ENCODE data around the gene MEIG1. TPM values are rescaled to one million over a fixed set of nuclear protein-coding genes. Genes with fewer than 3 reads are reported as not detected.

The MEIG1 gene
- total RNA-seq, 5 donors from 2014 or later (not counting 1 experiment from before 2014, with no cell fraction given) = not detected

- no peak overlapping the region for H3K4me3 Mint-ChIP-seq
- H3K36me3 Mint-ChIP-seq = peaks cover 82% of the 10 kb centered on the region
- DNase-seq (no peak), ATAC-seq (replicated peaks in 1 of 4) (no peak)
- Histone ChIP-seq H3K36me3 (ENCODE audit: control insufficient read depth in 2 of 2, extremely low read depth in 1 of 2, insufficient read depth in 1 of 2, low read length in 1 of 2) (peaks cover 13 to 83% of the 10 kb centered on the region in 2 donors), H3K27ac (ENCODE audit: low read length) (no peak overlapping the region), H3K4me3 (ENCODE audit: control insufficient read depth in 1 of 2, extremely low read depth in 1 of 2, low read length in 1 of 2) (no peak overlapping the region), H3K4me1 (ENCODE audit: control insufficient read depth in 1 of 2, extremely low read depth in 1 of 2, insufficient read depth in 2 of 2, low read length in 2 of 2) (no peaks in the 10 kb centered on the region), H3K27me3 (replicated peaks in 1 of 2; ENCODE audit: control insufficient read depth in 2 of 2, extremely low read depth in 1 of 2, insufficient read depth in 2 of 2, low read length in 1 of 2) (no peaks in the 10 kb centered on the region), H3K9me3 (no peaks in the 10 kb centered on the region)
- no peak overlapping the region for H3K27ac Mint-ChIP-seq
- WGBS (ENCODE audit: insufficient coverage) = 100% methylated on average over 3 of the region's 7 CpGs
- H3K4me1 Mint-ChIP-seq = no peaks in the 10 kb centered on the region
- CTCF ChIA-PET = no interaction called here
- H3K9me3 Mint-ChIP-seq = no peaks in the 10 kb centered on the region
- POLR2A ChIA-PET = no interaction called here
- no peaks in the 10 kb centered on the region for H3K27me3 Mint-ChIP-seq
Measured at GRCh38 chr10:14924013-14924412, 35.2 kb upstream of the MEIG1 start.

- H3K27me3 Mint-ChIP-seq = no peaks in the 10 kb centered on the region
- no CpG with 5 or more reads among the region's 2 CpGs for WGBS (ENCODE audit: insufficient coverage)
- no peak for DNase-seq
- ATAC-seq (replicated peaks in 1 of 4) = no peak
- H3K36me3 Mint-ChIP-seq = peaks cover 69% of the 10 kb centered on the region
- H3K36me3 ChIP-seq (ENCODE audit: control insufficient read depth in 2 of 2, extremely low read depth in 1 of 2, insufficient read depth in 1 of 2, low read length in 1 of 2) = peaks cover 18 to 76% of the 10 kb centered on the region in 2 donors
- no peak overlapping the region for H3K4me3 Mint-ChIP-seq
- no peaks in the 10 kb centered on the region for H3K4me1 ChIP-seq (ENCODE audit: control insufficient read depth in 1 of 2, extremely low read depth in 1 of 2, insufficient read depth in 2 of 2, low read length in 2 of 2)
- CTCF ChIA-PET = no interaction called here
- no peak overlapping the region for H3K27ac ChIP-seq (ENCODE audit: low read length)
- H3K27me3 ChIP-seq (replicated peaks in 1 of 2; ENCODE audit: control insufficient read depth in 2 of 2, extremely low read depth in 1 of 2, insufficient read depth in 2 of 2, low read length in 1 of 2) = no peaks in the 10 kb centered on the region
- no peaks in the 10 kb centered on the region for H3K9me3 Mint-ChIP-seq
- POLR2A ChIA-PET = no interaction called here
- no peak overlapping the region for H3K27ac Mint-ChIP-seq
- no peaks in the 10 kb centered on the region for H3K4me1 Mint-ChIP-seq
- no peak overlapping the region for H3K4me3 ChIP-seq (ENCODE audit: control insufficient read depth in 1 of 2, extremely low read depth in 1 of 2, low read length in 1 of 2)
- H3K9me3 ChIP-seq = no peaks in the 10 kb centered on the region
Measured at GRCh38 chr10:14925268-14925667, 33.9 kb upstream of the MEIG1 start.

GRCh38 chr10:14926061-14926470 is 33.1 kb upstream of the MEIG1 start:
- Mint-ChIP-seq H3K4me3 (no peak overlapping the region), H3K36me3 (peaks cover 65% of the 10 kb centered on the region), H3K9me3 (no peaks in the 10 kb centered on the region), H3K4me1 (no peaks in the 10 kb centered on the region), H3K27me3 (no peaks in the 10 kb centered on the region), H3K27ac (no peak overlapping the region)
- H3K4me1 ChIP-seq (ENCODE audit: control insufficient read depth in 1 of 2, extremely low read depth in 1 of 2, insufficient read depth in 2 of 2, low read length in 2 of 2) = no peaks in the 10 kb centered on the region
- ChIA-PET POLR2A (no interaction called here), CTCF (no interaction called here)
- DNase-seq (no peak), ATAC-seq (replicated peaks in 1 of 4) (no peak)
- H3K36me3 ChIP-seq (ENCODE audit: control insufficient read depth in 2 of 2, extremely low read depth in 1 of 2, insufficient read depth in 1 of 2, low read length in 1 of 2) = peaks cover 18 to 80% of the 10 kb centered on the region in 2 donors
- no peaks in the 10 kb centered on the region for H3K27me3 ChIP-seq (replicated peaks in 1 of 2; ENCODE audit: control insufficient read depth in 2 of 2, extremely low read depth in 1 of 2, insufficient read depth in 2 of 2, low read length in 1 of 2)
- 97% methylated on average over 5 of the region's 8 CpGs for WGBS (ENCODE audit: insufficient coverage)
- H3K9me3 ChIP-seq = no peaks in the 10 kb centered on the region
- H3K4me3 ChIP-seq (ENCODE audit: control insufficient read depth in 1 of 2, extremely low read depth in 1 of 2, low read length in 1 of 2) = no peak overlapping the region
- H3K27ac ChIP-seq (ENCODE audit: low read length) = no peak overlapping the region

- Histone ChIP-seq H3K27me3 (replicated peaks in 1 of 2; ENCODE audit: control insufficient read depth in 2 of 2, extremely low read depth in 1 of 2, insufficient read depth in 2 of 2, low read length in 1 of 2) (no peaks in the 10 kb centered on the region), H3K36me3 (ENCODE audit: control insufficient read depth in 2 of 2, extremely low read depth in 1 of 2, insufficient read depth in 1 of 2, low read length in 1 of 2) (peaks cover 18 to 80% of the 10 kb centered on the region in 2 donors), H3K4me3 (ENCODE audit: control insufficient read depth in 1 of 2, extremely low read depth in 1 of 2, low read length in 1 of 2) (no peak overlapping the region), H3K9me3 (no peaks in the 10 kb centered on the region), H3K4me1 (ENCODE audit: control insufficient read depth in 1 of 2, extremely low read depth in 1 of 2, insufficient read depth in 2 of 2, low read length in 2 of 2) (no peaks in the 10 kb centered on the region), H3K27ac (ENCODE audit: low read length) (no peak overlapping the region)
- no peaks in the 10 kb centered on the region for H3K9me3 Mint-ChIP-seq
- 94% methylated on average over 10 of the region's 13 CpGs for WGBS (ENCODE audit: insufficient coverage)
- H3K4me3 Mint-ChIP-seq = no peak overlapping the region
- H3K36me3 Mint-ChIP-seq = peaks cover 63% of the 10 kb centered on the region
- no peaks in the 10 kb centered on the region for H3K27me3 Mint-ChIP-seq
- CTCF ChIA-PET = interaction anchor here (0.6 to 0.8 kb wide), 2 partner anchors 74 to 432 kb away, joined by 3 to 4 read pairs; no protein-coding TSS in a partner anchor
- no peaks in the 10 kb centered on the region for H3K4me1 Mint-ChIP-seq
- H3K27ac Mint-ChIP-seq = no peak overlapping the region
- ATAC-seq (replicated peaks in 1 of 4) (no peak), DNase-seq (no peak)
- POLR2A ChIA-PET = interaction anchor here in 1 of 2 donors (0.6 kb wide), 1 partner anchor 22 kb away, joined by 3 read pairs; no protein-coding TSS in a partner anchor
Measured at GRCh38 chr10:14926722-14927416, 32.3 kb upstream of the MEIG1 start.

GRCh38 chr10:14930610-14931009 is 28.6 kb upstream of the MEIG1 start:
- Mint-ChIP-seq H3K27ac (no peak overlapping the region), H3K4me1 (no peaks in the 10 kb centered on the region), H3K9me3 (no peaks in the 10 kb centered on the region), H3K27me3 (no peaks in the 10 kb centered on the region), H3K4me3 (no peak overlapping the region), H3K36me3 (peaks cover 55% of the 10 kb centered on the region)
- Histone ChIP-seq H3K36me3 (ENCODE audit: control insufficient read depth in 2 of 2, extremely low read depth in 1 of 2, insufficient read depth in 1 of 2, low read length in 1 of 2) (peaks cover 24 to 78% of the 10 kb centered on the region in 2 donors), H3K9me3 (no peaks in the 10 kb centered on the region), H3K4me1 (ENCODE audit: control insufficient read depth in 1 of 2, extremely low read depth in 1 of 2, insufficient read depth in 2 of 2, low read length in 2 of 2) (no peaks in the 10 kb centered on the region), H3K27ac (ENCODE audit: low read length) (no peak overlapping the region), H3K4me3 (ENCODE audit: control insufficient read depth in 1 of 2, extremely low read depth in 1 of 2, low read length in 1 of 2) (no peak overlapping the region), H3K27me3 (replicated peaks in 1 of 2; ENCODE audit: control insufficient read depth in 2 of 2, extremely low read depth in 1 of 2, insufficient read depth in 2 of 2, low read length in 1 of 2) (no peaks in the 10 kb centered on the region)
- no peak for DNase-seq
- no peak for ATAC-seq (replicated peaks in 1 of 4)
- ChIA-PET POLR2A (no interaction called here), CTCF (no interaction called here)
- WGBS (ENCODE audit: insufficient coverage) = 100% methylated on average over 2 of the region's 10 CpGs

DNA sequence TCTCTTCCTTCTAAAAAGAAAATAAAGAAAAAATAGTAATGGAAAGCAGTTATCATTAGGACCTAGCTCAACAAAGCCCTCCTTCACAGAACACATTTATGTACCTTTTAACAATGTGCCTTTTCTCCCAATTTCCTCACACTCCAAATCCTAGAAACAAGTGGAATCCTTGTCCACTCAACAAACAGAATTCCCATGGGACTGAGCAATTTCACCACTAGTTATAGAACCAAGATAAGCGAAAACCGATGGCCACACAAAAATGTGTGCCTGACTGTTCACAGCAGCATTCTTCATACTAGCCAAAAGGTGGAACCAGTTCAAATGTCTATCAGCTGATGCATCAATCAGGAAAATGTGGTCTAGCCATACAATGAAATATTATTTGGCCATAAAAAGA is 22.6 kb upstream of the MEIG1 start:
- H3K36me3 Mint-ChIP-seq = peaks cover 44% of the 10 kb centered on the region
- peaks cover 3 to 5% (median 4%) of the 10 kb centered on the region in 3 donors for H3K4me1 Mint-ChIP-seq
- no peaks in the 10 kb centered on the region for H3K27me3 Mint-ChIP-seq
- peaks cover 14 to 64% of the 10 kb centered on the region in 2 donors for H3K36me3 ChIP-seq (ENCODE audit: control insufficient read depth in 2 of 2, extremely low read depth in 1 of 2, insufficient read depth in 1 of 2, low read length in 1 of 2)
- no peaks in the 10 kb centered on the region for H3K4me1 ChIP-seq (ENCODE audit: control insufficient read depth in 1 of 2, extremely low read depth in 1 of 2, insufficient read depth in 2 of 2, low read length in 2 of 2)
- no peaks in the 10 kb centered on the region for H3K9me3 Mint-ChIP-seq
- H3K4me3 Mint-ChIP-seq = no peak overlapping the region
- no peak for ATAC-seq (replicated peaks in 1 of 4)
- no peaks in the 10 kb centered on the region for H3K9me3 ChIP-seq
- peak overlapping the region in 1 of 2 donors; percentile 55 for H3K27ac Mint-ChIP-seq
- 100% methylated on average over 2 of the region's 2 CpGs for WGBS (ENCODE audit: insufficient coverage)
- no peaks in the 10 kb centered on the region for H3K27me3 ChIP-seq (replicated peaks in 1 of 2; ENCODE audit: control insufficient read depth in 2 of 2, extremely low read depth in 1 of 2, insufficient read depth in 2 of 2, low read length in 1 of 2)
- no peak overlapping the region for H3K4me3 ChIP-seq (ENCODE audit: control insufficient read depth in 1 of 2, extremely low read depth in 1 of 2, low read length in 1 of 2)
- H3K27ac ChIP-seq (ENCODE audit: low read length) = no peak overlapping the region
- ChIA-PET CTCF (interaction anchor here in 1 of 2 donors (0.6 kb wide), 2 partner anchors 481 to 1268 kb away, joined by 4 read pairs; no protein-coding TSS in a partner anchor), POLR2A (no interaction called here)
- no peak for DNase-seq

All from T-cell (primary cell).